ENCODE results near the gene EML3.

Gene EML3

DNA sequence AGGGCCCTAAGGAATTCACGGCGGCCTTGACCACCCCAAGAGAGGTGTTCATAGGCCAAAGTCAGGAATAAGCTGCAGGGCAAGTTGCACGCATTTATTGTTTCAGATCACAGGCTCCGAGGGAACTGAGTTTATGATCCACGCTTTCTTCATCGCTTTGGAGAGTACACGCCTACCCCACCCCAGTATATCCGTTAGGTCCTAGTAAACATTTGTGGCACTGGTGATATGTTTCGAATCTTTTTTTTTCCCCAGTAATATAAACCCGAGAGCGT lies 33.0 kb upstream of the EML3 start:
- Histone ChIP-seq H3K27me3 (replicated peaks in 2 of 5; ENCODE audit: control insufficient read depth in 4 of 5, insufficient read depth in 5 of 5, low read length in 4 of 5) (no peaks in the 10 kb centered on the region), H3K4me1 (ENCODE audit: control extremely low read depth in 1 of 4, control insufficient read depth in 4 of 4, insufficient read depth in 4 of 4, low read length in 3 of 4) (peaks cover 0 to 26% (median 24%) of the 10 kb centered on the region in 4 experiments), H3K9me3 (ENCODE audit: control extremely low read depth in 1 of 5, control insufficient read depth in 4 of 5, insufficient read depth in 2 of 5, low read depth in 1 of 5, low read length in 4 of 5) (no peaks in the 10 kb centered on the region), H3K4me3 (ENCODE audit: control insufficient read depth in 1 of 7, extremely low read depth in 1 of 7, insufficient read depth in 4 of 7, low read depth in 2 of 7, low read length in 6 of 7) (peak overlapping the region; percentile 81 to 100 (median 92)), H3K36me3 (ENCODE audit: control insufficient read depth in 4 of 4, insufficient read depth in 4 of 4, low read length in 3 of 4) (peaks cover 13 to 51% (median 26%) of the 10 kb centered on the region in 4 experiments), H3K27ac (ENCODE audit: insufficient read depth in 1 of 2, low read depth in 1 of 2, low read length in 2 of 2, poor library complexity in 1 of 2, severe bottlenecking in 2 of 2) (peak overlapping the region; percentile 93 to 97)
- WGBS (ENCODE audit: insufficient coverage): 20% methylated on average over 11 of the region's 11 CpGs
- ChIA-PET POLR2A (interaction anchor here (0.5 to 3.0 kb wide), 6 partner anchors 7 to 1625 kb away, joined by 3 to 23 read pairs (median 5); partner anchors contain the start of genes C11orf98, CSKMT, TUT1 and UQCC3), CTCF (interaction anchor here (1.0 to 6.0 kb wide), 6 partner anchors 10 to 106 kb away, joined by 3 to 33 read pairs (median 12); partner anchors contain the start of genes B3GAT3, C11orf98, CSKMT and LBHD1)
- DNase-seq: peak in 1 of 3 donors; percentile 16

DNA sequence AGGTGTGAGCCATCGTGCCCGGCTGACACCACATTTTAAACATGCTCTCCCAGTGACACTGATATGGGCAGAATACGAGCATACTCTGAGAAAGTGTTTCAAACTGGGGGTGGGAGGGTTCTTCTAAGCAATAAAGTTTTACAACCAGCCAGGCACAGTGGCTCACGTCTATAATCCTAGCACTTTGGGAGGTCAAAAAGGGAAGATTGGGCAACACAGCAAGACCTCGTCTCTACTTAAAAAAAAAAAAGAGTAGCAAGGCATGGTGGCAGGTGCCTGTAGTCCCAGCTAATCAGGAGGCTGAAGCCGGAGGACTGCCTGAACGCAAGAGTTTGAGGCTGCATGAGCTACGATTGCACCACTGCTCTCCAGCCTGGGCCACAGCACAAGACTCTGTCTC lies 31.6 kb upstream of the EML3 start:
- DNase-seq: no peak
- H3K4me1 ChIP-seq (ENCODE audit: control extremely low read depth in 1 of 4, control insufficient read depth in 4 of 4, insufficient read depth in 4 of 4, low read length in 3 of 4): peaks cover 0 to 33% (median 30%) of the 10 kb centered on the region in 4 experiments
- 100% methylated on average over 5 of the region's 8 CpGs for WGBS (ENCODE audit: insufficient coverage)
- peaks cover 12 to 49% (median 20%) of the 10 kb centered on the region in 4 experiments for H3K36me3 ChIP-seq (ENCODE audit: control insufficient read depth in 4 of 4, insufficient read depth in 4 of 4, low read length in 3 of 4)
- no peaks in the 10 kb centered on the region for H3K27me3 ChIP-seq (replicated peaks in 2 of 5; ENCODE audit: control insufficient read depth in 4 of 5, insufficient read depth in 5 of 5, low read length in 4 of 5)
- ChIA-PET POLR2A (interaction anchor here (1.2 kb wide), 1 partner anchor 21 kb away, joined by 3 read pairs; no protein-coding TSS in a partner anchor), CTCF (interaction anchor here (0.5 to 6.0 kb wide), 6 partner anchors 16 to 52 kb away, joined by 3 to 33 read pairs (median 8); partner anchors contain the start of genes C11orf98, CSKMT, LBHD1 and TUT1)
- no peak overlapping the region for H3K4me3 ChIP-seq (ENCODE audit: control insufficient read depth in 1 of 7, extremely low read depth in 1 of 7, insufficient read depth in 4 of 7, low read depth in 2 of 7, low read length in 6 of 7)
- no peaks in the 10 kb centered on the region for H3K9me3 ChIP-seq (ENCODE audit: control extremely low read depth in 1 of 5, control insufficient read depth in 4 of 5, insufficient read depth in 2 of 5, low read depth in 1 of 5, low read length in 4 of 5)
- H3K27ac ChIP-seq (ENCODE audit: insufficient read depth in 1 of 2, low read depth in 1 of 2, low read length in 2 of 2, poor library complexity in 1 of 2, severe bottlenecking in 2 of 2): no peak overlapping the region

DNA sequence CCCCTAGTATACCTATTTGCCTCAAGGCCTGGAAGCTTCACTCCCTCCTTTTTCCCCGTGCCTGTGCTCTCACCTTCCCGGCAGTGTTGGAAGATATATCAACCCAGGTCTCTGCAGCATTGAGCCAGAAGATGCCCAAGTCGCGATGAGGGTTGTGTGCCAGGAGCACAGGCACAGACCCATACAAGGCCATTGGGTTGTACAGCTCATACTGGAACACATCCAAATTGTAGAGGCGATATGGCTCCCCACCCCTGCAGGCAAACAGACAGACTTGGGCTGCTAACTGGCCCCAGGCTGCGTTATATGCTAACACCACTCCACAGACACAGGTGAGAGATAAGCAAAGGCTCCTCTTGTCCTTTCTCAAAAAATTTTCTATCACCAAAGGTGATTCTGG lies 19.9 kb upstream of the EML3 start:
- Histone ChIP-seq H3K27me3 (replicated peaks in 2 of 5; ENCODE audit: control insufficient read depth in 4 of 5, insufficient read depth in 5 of 5, low read length in 4 of 5) (no peaks in the 10 kb centered on the region), H3K4me1 (ENCODE audit: control extremely low read depth in 1 of 4, control insufficient read depth in 4 of 4, insufficient read depth in 4 of 4, low read length in 3 of 4) (peaks cover 3 to 24% (median 11%) of the 10 kb centered on the region in 4 experiments), H3K9me3 (ENCODE audit: control extremely low read depth in 1 of 5, control insufficient read depth in 4 of 5, insufficient read depth in 2 of 5, low read depth in 1 of 5, low read length in 4 of 5) (no peaks in the 10 kb centered on the region), H3K36me3 (ENCODE audit: control insufficient read depth in 4 of 4, insufficient read depth in 4 of 4, low read length in 3 of 4) (peaks cover 36 to 84% (median 58%) of the 10 kb centered on the region in 4 experiments), H3K4me3 (ENCODE audit: control insufficient read depth in 1 of 7, extremely low read depth in 1 of 7, insufficient read depth in 4 of 7, low read depth in 2 of 7, low read length in 6 of 7) (no peak overlapping the region), H3K27ac (ENCODE audit: insufficient read depth in 1 of 2, low read depth in 1 of 2, low read length in 2 of 2, poor library complexity in 1 of 2, severe bottlenecking in 2 of 2) (no peak overlapping the region)
- no peak for DNase-seq
- POLR2A ChIA-PET: no interaction called here
- CTCF ChIA-PET: interaction anchor here (1.0 to 1.5 kb wide), 3 partner anchors 15 to 44 kb away, joined by 3 to 4 read pairs (median 4); partner anchors contain the start of gene ROM1
- 100% methylated on average over 6 of the region's 6 CpGs for WGBS (ENCODE audit: insufficient coverage)

DNA sequence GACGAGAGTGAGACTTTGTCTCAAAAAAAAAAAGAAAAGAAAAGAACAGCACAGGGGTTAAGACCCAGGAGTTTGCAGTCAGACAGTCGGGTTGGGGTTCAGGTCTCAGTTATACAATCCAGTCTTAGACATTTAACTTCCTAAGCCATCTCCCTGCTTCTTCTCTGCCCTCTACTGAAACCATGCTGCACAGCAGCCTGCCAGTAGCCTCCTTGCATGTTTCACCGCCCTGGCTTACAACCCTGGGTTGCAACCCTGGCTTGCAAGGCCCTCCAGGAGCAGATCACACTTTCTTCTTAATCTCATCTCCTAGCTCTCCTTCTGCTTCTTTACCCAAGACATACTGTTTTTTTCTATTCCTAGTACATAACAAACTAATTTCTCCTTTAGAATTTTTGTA lies 15.1 kb upstream of the EML3 start:
- ChIA-PET CTCF (interaction anchor here (1.1 to 3.2 kb wide), 6 partner anchors 8 to 35 kb away, joined by 3 to 12 read pairs (median 4); partner anchors contain the start of genes GANAB and TUT1), POLR2A (no interaction called here)
- H3K4me3 ChIP-seq (ENCODE audit: control insufficient read depth in 1 of 7, extremely low read depth in 1 of 7, insufficient read depth in 4 of 7, low read depth in 2 of 7, low read length in 6 of 7): no peak overlapping the region
- DNase-seq: peak in 2 of 3 donors; percentile 58 to 62
- no peak overlapping the region for H3K27ac ChIP-seq (ENCODE audit: insufficient read depth in 1 of 2, low read depth in 1 of 2, low read length in 2 of 2, poor library complexity in 1 of 2, severe bottlenecking in 2 of 2)
- WGBS (ENCODE audit: insufficient coverage): 94% methylated on average over 2 of the region's 3 CpGs
- peaks cover 0 to 14% (median 11%) of the 10 kb centered on the region in 4 experiments for H3K4me1 ChIP-seq (ENCODE audit: control extremely low read depth in 1 of 4, control insufficient read depth in 4 of 4, insufficient read depth in 4 of 4, low read length in 3 of 4)
- H3K9me3 ChIP-seq (ENCODE audit: control extremely low read depth in 1 of 5, control insufficient read depth in 4 of 5, insufficient read depth in 2 of 5, low read depth in 1 of 5, low read length in 4 of 5): no peaks in the 10 kb centered on the region
- no peaks in the 10 kb centered on the region for H3K27me3 ChIP-seq (replicated peaks in 2 of 5; ENCODE audit: control insufficient read depth in 4 of 5, insufficient read depth in 5 of 5, low read length in 4 of 5)
- H3K36me3 ChIP-seq (ENCODE audit: control insufficient read depth in 4 of 4, insufficient read depth in 4 of 4, low read length in 3 of 4): peaks cover 32 to 78% (median 59%) of the 10 kb centered on the region in 4 experiments

DNA sequence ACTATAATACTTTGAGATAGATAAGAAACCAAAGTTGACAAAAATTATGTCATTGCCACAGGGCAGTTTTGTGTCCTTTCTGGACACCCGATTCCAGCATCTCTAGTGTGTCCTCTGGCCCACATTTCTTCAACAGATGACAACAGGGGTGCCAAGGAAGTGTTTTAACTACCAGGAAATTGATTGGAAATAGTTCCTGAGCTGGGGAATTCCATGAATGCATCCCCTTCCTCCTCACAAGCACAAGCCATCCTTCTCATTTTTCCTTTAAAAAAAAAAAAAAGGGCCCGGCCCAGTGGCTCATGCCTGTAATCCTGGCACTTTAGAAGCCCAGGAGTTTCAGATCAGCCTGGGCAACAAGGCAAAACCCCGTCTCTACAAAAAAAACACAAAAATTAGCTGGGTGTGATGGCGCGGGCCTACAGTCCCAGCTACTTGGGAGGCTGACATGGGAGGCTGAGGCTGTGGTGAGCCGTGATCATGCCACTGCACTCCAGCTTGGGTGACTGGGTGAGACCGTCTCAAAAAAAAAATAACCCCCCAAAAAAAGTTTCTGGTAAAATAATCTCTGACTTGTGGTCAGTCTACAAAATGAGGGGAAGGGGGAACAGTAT lies 10.0 kb upstream of the EML3 start:
- no peaks in the 10 kb centered on the region for H3K27me3 ChIP-seq (replicated peaks in 2 of 5; ENCODE audit: control insufficient read depth in 4 of 5, insufficient read depth in 5 of 5, low read length in 4 of 5)
- 96% methylated on average over 4 of the region's 7 CpGs for WGBS (ENCODE audit: insufficient coverage)
- no peaks in the 10 kb centered on the region for H3K9me3 ChIP-seq (ENCODE audit: control extremely low read depth in 1 of 5, control insufficient read depth in 4 of 5, insufficient read depth in 2 of 5, low read depth in 1 of 5, low read length in 4 of 5)
- peak overlapping the region; percentile 72 to 83 for H3K27ac ChIP-seq (ENCODE audit: insufficient read depth in 1 of 2, low read depth in 1 of 2, low read length in 2 of 2, poor library complexity in 1 of 2, severe bottlenecking in 2 of 2)
- H3K4me3 ChIP-seq (ENCODE audit: control insufficient read depth in 1 of 7, extremely low read depth in 1 of 7, insufficient read depth in 4 of 7, low read depth in 2 of 7, low read length in 6 of 7): peak overlapping the region in 2 of 7 experiments; percentile 74 to 85
- peaks cover 8 to 35% (median 30%) of the 10 kb centered on the region in 4 experiments for H3K4me1 ChIP-seq (ENCODE audit: control extremely low read depth in 1 of 4, control insufficient read depth in 4 of 4, insufficient read depth in 4 of 4, low read length in 3 of 4)
- peak in 1 of 3 donors; percentile 28 for DNase-seq
- ChIA-PET POLR2A (interaction anchor here (1.5 to 2.4 kb wide), 3 partner anchors 18 to 43 kb away, joined by 5 to 17 read pairs (median 5); partner anchors contain the start of genes C11orf98 and CSKMT), CTCF (interaction anchor here (0.6 to 4.6 kb wide), 6 partner anchors 12 to 133 kb away, joined by 3 to 18 read pairs (median 4); partner anchors contain the start of genes LBHD1 and UQCC3)
- H3K36me3 ChIP-seq (ENCODE audit: control insufficient read depth in 4 of 4, insufficient read depth in 4 of 4, low read length in 3 of 4): peaks cover 9 to 30% (median 25%) of the 10 kb centered on the region in 4 experiments

DNA sequence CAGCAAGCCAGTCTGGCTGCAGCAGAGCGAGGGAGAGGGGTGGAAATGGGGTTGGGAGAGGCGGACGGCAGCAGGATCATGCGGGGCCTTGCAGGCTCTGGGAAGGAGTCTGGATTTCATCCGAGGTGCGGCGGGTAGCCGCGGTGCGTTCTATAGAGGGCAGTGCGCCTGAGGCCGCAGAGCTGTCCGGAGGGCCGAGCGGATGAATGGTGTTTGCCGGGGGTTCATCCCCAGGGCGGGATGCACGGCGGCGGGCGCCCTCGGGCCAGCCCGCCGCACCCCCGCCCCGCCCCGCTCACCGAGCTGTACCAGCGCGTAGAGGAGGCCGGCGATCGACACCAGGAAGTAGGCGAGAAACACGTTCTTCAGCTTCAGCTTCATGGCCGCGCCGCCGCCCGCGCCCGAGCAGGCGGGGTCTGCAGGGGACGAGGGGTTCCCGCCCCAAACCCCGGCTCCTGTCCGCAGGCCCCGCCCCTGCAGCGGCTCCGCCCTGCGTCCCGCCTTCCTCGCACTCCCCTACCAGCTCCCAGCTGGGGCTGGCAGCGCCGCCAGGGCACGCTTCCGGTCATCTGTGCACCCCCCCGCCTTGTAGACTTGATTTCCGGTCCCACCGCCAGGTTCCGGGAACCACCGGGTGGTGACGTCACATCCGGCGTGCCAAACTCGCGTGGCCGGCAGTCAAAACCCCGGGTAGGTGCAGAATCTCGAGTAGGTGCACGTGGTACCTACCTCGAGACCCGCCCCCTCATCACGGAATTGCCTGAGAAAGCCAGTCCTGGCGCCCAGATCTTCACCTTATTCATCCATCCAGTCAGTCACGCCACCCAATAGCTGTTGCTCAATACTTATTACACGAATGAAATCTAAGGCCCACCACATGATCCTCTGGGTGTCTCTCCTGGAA lies 9.2 kb upstream of the EML3 start, which contains the start of gene B3GAT3:
TSS of gene B3GAT3 (minus strand) at position 420 of the 904 bp plus-strand sequence. CDS start at position 381, 39 bp downstream.
- under 1% methylated on average over 56 of the region's 77 CpGs for WGBS (ENCODE audit: insufficient coverage)
- POLR2A ChIA-PET: interaction anchor here (0.5 to 2.4 kb wide), 7 partner anchors 10 to 362 kb away, joined by 3 to 17 read pairs (median 4); partner anchors contain the start of genes C11orf98, CSKMT, GANAB and TUT1
- H3K4me1 ChIP-seq (ENCODE audit: control extremely low read depth in 1 of 4, control insufficient read depth in 4 of 4, insufficient read depth in 4 of 4, low read length in 3 of 4): peaks cover 8 to 35% (median 30%) of the 10 kb centered on the region in 4 experiments
- H3K27me3 ChIP-seq (replicated peaks in 2 of 5; ENCODE audit: control insufficient read depth in 4 of 5, insufficient read depth in 5 of 5, low read length in 4 of 5): no peaks in the 10 kb centered on the region
- CTCF ChIA-PET: interaction anchor here (0.7 to 4.6 kb wide), 8 partner anchors 11 to 50 kb away, joined by 3 to 18 read pairs (median 4); partner anchors contain the start of genes LBHD1 and UQCC3
- no peaks in the 10 kb centered on the region for H3K9me3 ChIP-seq (ENCODE audit: control extremely low read depth in 1 of 5, control insufficient read depth in 4 of 5, insufficient read depth in 2 of 5, low read depth in 1 of 5, low read length in 4 of 5)
- H3K27ac ChIP-seq (ENCODE audit: insufficient read depth in 1 of 2, low read depth in 1 of 2, low read length in 2 of 2, poor library complexity in 1 of 2, severe bottlenecking in 2 of 2): peak within 1 kb of the TSS; percentile 72 to 83
- DNase-seq: peak; percentile 94 to 97 (median 97)
- peaks cover 8 to 30% (median 25%) of the 10 kb centered on the region in 4 experiments for H3K36me3 ChIP-seq (ENCODE audit: control insufficient read depth in 4 of 4, insufficient read depth in 4 of 4, low read length in 3 of 4)
- peak within 1 kb of the TSS; percentile 50 to 96 (median 78) for H3K4me3 ChIP-seq (ENCODE audit: control insufficient read depth in 1 of 7, extremely low read depth in 1 of 7, insufficient read depth in 4 of 7, low read depth in 2 of 7, low read length in 6 of 7)
